Osteocyte (in vitro differentiated cells): ENCODE data around the gene CRYBB1. TPM values are rescaled to one million over a fixed set of nuclear protein-coding genes. Genes with fewer than 3 reads are reported as not detected.

Experiments used
- DNase-seq: peaks from one replicate; pipeline ENCODE4 v3.0.0; 2021; ENCODE audit warnings: mixed read lengths; ENCODE audit not compliant: unreplicated experiment; ENCODE audit errors: extremely low spot score
- H3K27ac Mint-ChIP-seq: one replicate; pipeline ENCODE4 v1.8.0; 2021; ENCODE audit warnings: mild to moderate bottlenecking, mixed read lengths; ENCODE audit not compliant: unreplicated experiment
- H3K27me3 Mint-ChIP-seq: one replicate; pipeline ENCODE4 v1.8.0; 2021; ENCODE audit warnings: mixed read lengths; ENCODE audit not compliant: unreplicated experiment
- H3K36me3 Mint-ChIP-seq: one replicate; pipeline ENCODE4 v1.8.0; 2021; ENCODE audit warnings: mixed read lengths; ENCODE audit not compliant: unreplicated experiment
- H3K4me1 Mint-ChIP-seq: one replicate; pipeline ENCODE4 v1.8.0; 2021; ENCODE audit warnings: mixed read lengths; ENCODE audit not compliant: unreplicated experiment
- H3K4me3 Mint-ChIP-seq: one replicate; pipeline ENCODE4 v1.8.0; 2021; ENCODE audit warnings: mild to moderate bottlenecking, moderate library complexity, mixed read lengths; ENCODE audit not compliant: unreplicated experiment
- H3K9me3 Mint-ChIP-seq: one replicate; pipeline ENCODE4 v1.8.0; 2021; ENCODE audit warnings: mixed read lengths; ENCODE audit not compliant: unreplicated experiment
- CTCF ChIP-seq: fragments of 200-600 bp; sonication (generic); IDR thresholded peaks from 2 replicates; pipeline ENCODE4 v1.5.0; 2021; ENCODE audit warnings: antibody characterized with exemption, mild to moderate bottlenecking, moderate library complexity
- total RNA-seq: library from RNA; stranded (reverse); gene quantifications from 2 replicates; pipeline ENCODE4 v1.2.1, GENCODE V29; 2021

CRYBB1 gene
- total RNA-seq, 1 donor from 2014 or later, result not detected

- H3K27me3 Mint-ChIP-seq, result peaks cover 59% of the 10 kb centered on the region
- no peaks in the 10 kb centered on the region for H3K9me3 Mint-ChIP-seq
- no peak for TF ChIP-seq CTCF
- no peak for DNase-seq
- H3K4me1 Mint-ChIP-seq, result no peaks in the 10 kb centered on the region
- H3K4me3 Mint-ChIP-seq, result no peak overlapping the region
- H3K27ac Mint-ChIP-seq, result no peak overlapping the region
- H3K36me3 Mint-ChIP-seq, result no peaks in the 10 kb centered on the region
Measured at GRCh38 chr22:26597480-26597879, 20.3 kb downstream of the CRYBB1 start.

GRCh38 chr22:26597026-26597425, 20.8 kb downstream of the CRYBB1 start:
- Mint-ChIP-seq H3K27me3 (peaks cover 64% of the 10 kb centered on the region), H3K9me3 (no peaks in the 10 kb centered on the region)

GRCh38 chr22:26593763-26594162, 24.1 kb downstream of the CRYBB1 start:
- H3K27ac Mint-ChIP-seq, result no peak overlapping the region
- H3K27me3 Mint-ChIP-seq, result peaks cover 49% of the 10 kb centered on the region
- peaks cover 8% of the 10 kb centered on the region for H3K4me1 Mint-ChIP-seq
- no peak overlapping the region for H3K4me3 Mint-ChIP-seq
- H3K36me3 Mint-ChIP-seq, result no peaks in the 10 kb centered on the region
- TF ChIP-seq CTCF, result no peak
- no peak for DNase-seq
- H3K9me3 Mint-ChIP-seq, result no peaks in the 10 kb centered on the region

More at GRCh38 chr22:26597026-26597425, 20.8 kb downstream of the CRYBB1 start:
- no peak overlapping the region for H3K27ac Mint-ChIP-seq
- H3K36me3 Mint-ChIP-seq, result no peaks in the 10 kb centered on the region
- H3K4me3 Mint-ChIP-seq, result no peak overlapping the region
- no peak for TF ChIP-seq CTCF
- no peak for DNase-seq
- no peaks in the 10 kb centered on the region for H3K4me1 Mint-ChIP-seq

- Mint-ChIP-seq H3K4me3 (no peak overlapping the region), H3K4me1 (peaks cover 14% of the 10 kb centered on the region), H3K27me3 (peaks cover 38% of the 10 kb centered on the region), H3K9me3 (no peaks in the 10 kb centered on the region), H3K36me3 (no peaks in the 10 kb centered on the region), H3K27ac (no peak overlapping the region)
- DNase-seq, result no peak
- no peak for TF ChIP-seq CTCF
Measured at GRCh38 chr22:26592421-26592891, 25.4 kb downstream of the CRYBB1 start.

DNA sequence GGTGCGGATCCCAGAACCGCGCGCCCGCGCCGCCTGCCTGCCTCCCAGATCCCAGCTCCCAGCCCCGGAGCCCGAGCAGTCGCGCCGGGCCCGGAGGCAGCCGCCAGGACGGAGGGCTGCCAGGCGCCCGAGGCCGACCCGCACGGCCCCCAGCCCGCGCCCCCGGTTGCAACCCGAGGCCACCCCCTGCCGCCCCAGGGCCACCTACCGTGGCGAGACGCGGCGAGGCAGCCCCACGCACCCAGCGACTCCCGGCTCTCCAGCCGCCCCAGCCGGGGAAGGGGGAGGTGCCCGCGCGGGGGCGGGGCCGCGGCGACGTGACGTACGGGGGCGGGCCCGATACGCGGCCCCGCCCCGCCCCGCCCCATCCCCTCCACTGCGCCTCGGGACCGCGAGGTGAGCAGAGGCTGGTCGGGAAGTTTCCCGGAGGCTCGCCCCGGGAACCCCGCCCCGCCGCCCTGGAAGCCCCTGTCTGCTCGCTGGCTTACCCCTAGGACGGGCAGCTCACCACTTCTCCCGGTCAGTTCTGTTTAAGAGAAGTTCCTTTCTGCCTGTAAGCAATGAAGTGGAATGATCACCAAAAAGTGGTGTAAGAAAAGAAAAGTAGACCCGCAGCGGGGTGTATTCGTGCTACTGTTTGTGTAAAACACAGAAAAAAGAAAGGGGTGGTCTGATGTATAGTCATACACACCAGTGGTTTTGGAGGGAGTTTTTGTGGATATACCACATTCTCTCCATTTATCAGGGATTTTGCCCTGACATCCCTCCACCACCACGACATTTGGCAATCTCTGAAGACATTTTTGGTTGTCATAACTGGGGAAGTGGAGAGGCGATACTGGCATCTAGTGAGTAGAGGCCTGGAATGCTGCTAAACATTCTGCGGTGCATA, 27.7 kb downstream of the CRYBB1 start, which contains the start of gene TPST2:
TPST2 (minus strand) TSS at position 288 of the 892 bp plus-strand sequence. CDS start 48,502 bp downstream, outside the sequence.
- TF ChIP-seq CTCF, result no peak
- Mint-ChIP-seq H3K9me3 (no peaks in the 10 kb centered on the region), H3K27ac (peak within 1 kb of the TSS; percentile 67), H3K27me3 (peaks cover 24% of the 10 kb centered on the region), H3K4me1 (peaks cover 28% of the 10 kb centered on the region), H3K36me3 (no peaks in the 10 kb centered on the region), H3K4me3 (peak within 1 kb of the TSS; percentile 78)
- DNase-seq, result peak; percentile 92
